HL-60/S4 (cell line): ENCODE measurements around the gene ANKRD33.
"Not testable (repeated sequence)": the region's sequence is repeated elsewhere in the genome, so short reads cannot be mapped to it uniquely, and the experiment has no call there.

Experiments used
- in situ Hi-C: fragments of 300-500 bp; cut with MboI; formaldehyde crosslinking; loops from 2 replicates; pipeline ENCODE4 v1.14.3; 2022; ENCODE audit warnings: low sequenced_read_pairs

ANKRD33 gene

GRCh38 chr12:51873251-51873994 lies 14.5 kb upstream of the ANKRD33 start:
- in situ Hi-C loops = no loop called here

- in situ Hi-C loops = no loop called here
These were observed 13.9 kb upstream of the ANKRD33 start for GRCh38 chr12:51874000-51874399.

GRCh38 chr12:51874486-51874885 lies 13.4 kb upstream of the ANKRD33 start:
- in situ Hi-C loops = no loop called here

GRCh38 chr12:51879102-51879501 lies 8.8 kb upstream of the ANKRD33 start:
- in situ Hi-C loops = no loop called here

- in situ Hi-C loops = no loop called here
These were observed 4.6 kb upstream of the ANKRD33 start for GRCh38 chr12:51883295-51883694.

GRCh38 chr12:51883998-51884675 lies 3.8 kb upstream of the ANKRD33 start:
- in situ Hi-C loops = no loop called here

GRCh38 chr12:51884676-51885229 lies 3.1 kb upstream of the ANKRD33 start:
- in situ Hi-C loops = no loop called here

GRCh38 chr12:51885294-51886020 lies 2.4 kb upstream of the ANKRD33 start:
- in situ Hi-C loops = not testable (repeated sequence)

- in situ Hi-C loops = no loop called here
These were observed 1.7 kb upstream of the ANKRD33 start for GRCh38 chr12:51886021-51886710.

GRCh38 chr12:51888316-51889215 lies 663 bp downstream of the ANKRD33 start:
- in situ Hi-C loops = no loop called here

GRCh38 chr12:51889216-51890132 lies 1.6 kb downstream of the ANKRD33 start:
- in situ Hi-C loops = no loop called here

GRCh38 chr12:51890133-51890464 lies 2.2 kb downstream of the ANKRD33 start:
- in situ Hi-C loops = no loop called here

GRCh38 chr12:51890511-51891171 lies 2.7 kb downstream of the ANKRD33 start:
- in situ Hi-C loops = no loop called here

GRCh38 chr12:51891843-51892242 lies 3.9 kb downstream of the ANKRD33 start:
- in situ Hi-C loops = no loop called here

- in situ Hi-C loops = no loop called here
These were observed 5.9 kb downstream of the ANKRD33 start for GRCh38 chr12:51893786-51894185.

GRCh38 chr12:51895378-51896135 lies 7.7 kb downstream of the ANKRD33 start:
- in situ Hi-C loops = no loop called here

GRCh38 chr12:51896236-51896635 lies 8.3 kb downstream of the ANKRD33 start:
- in situ Hi-C loops = no loop called here

- in situ Hi-C loops = no loop called here
These were observed 9.3 kb downstream of the ANKRD33 start for GRCh38 chr12:51897181-51897580.
